ENCODE data around the gene ELFN2. TPM values are rescaled to one million over a fixed set of nuclear protein-coding genes. Genes with fewer than 3 reads are reported as not detected.

The ELFN2 gene
- total RNA-seq, 1 experiment from 2014 or later, result 2.8 TPM

DNA sequence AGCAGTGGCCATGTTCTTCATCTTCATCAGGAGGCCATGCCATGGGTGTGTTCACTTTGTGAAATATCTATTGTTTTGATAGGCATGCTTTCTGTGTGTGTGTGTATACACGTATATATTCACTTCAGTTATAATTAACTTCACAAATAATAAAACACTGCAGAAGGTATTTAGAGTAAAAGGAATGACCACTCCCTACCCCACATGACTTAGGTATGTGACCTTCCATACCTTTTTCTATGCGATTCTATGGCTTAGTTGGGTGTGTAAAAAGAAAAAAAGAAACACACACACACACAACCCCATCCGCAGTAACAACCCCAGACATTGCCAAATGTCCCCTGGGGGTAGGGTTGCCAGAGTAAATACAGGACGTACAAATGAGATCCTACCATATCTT, 73.0 kb downstream of the ELFN2 start:
- CTCF ChIA-PET, result no interaction called here
- Mint-ChIP-seq H3K27me3 (ENCODE audit: unreplicated experiment) (peaks cover 40% of the 10 kb centered on the region), H3K9me3 (ENCODE audit: low read depth, unreplicated experiment) (no peaks in the 10 kb centered on the region), H3K4me3 (ENCODE audit: low read depth, unreplicated experiment) (no peak overlapping the region), H3K4me1 (ENCODE audit: low read depth, unreplicated experiment) (peaks cover 16% of the 10 kb centered on the region), H3K36me3 (ENCODE audit: insufficient read depth, unreplicated experiment) (no peaks in the 10 kb centered on the region), H3K27ac (ENCODE audit: unreplicated experiment) (no peak overlapping the region)
- intact Hi-C loops (cut with micrococcal nuclease; ENCODE audit: unreplicated experiment), result no loop called here
- no peak for DNase-seq
- no TSS peak for BruUV-seq (replicated peaks)
- TF ChIP-seq, protein P1, sequence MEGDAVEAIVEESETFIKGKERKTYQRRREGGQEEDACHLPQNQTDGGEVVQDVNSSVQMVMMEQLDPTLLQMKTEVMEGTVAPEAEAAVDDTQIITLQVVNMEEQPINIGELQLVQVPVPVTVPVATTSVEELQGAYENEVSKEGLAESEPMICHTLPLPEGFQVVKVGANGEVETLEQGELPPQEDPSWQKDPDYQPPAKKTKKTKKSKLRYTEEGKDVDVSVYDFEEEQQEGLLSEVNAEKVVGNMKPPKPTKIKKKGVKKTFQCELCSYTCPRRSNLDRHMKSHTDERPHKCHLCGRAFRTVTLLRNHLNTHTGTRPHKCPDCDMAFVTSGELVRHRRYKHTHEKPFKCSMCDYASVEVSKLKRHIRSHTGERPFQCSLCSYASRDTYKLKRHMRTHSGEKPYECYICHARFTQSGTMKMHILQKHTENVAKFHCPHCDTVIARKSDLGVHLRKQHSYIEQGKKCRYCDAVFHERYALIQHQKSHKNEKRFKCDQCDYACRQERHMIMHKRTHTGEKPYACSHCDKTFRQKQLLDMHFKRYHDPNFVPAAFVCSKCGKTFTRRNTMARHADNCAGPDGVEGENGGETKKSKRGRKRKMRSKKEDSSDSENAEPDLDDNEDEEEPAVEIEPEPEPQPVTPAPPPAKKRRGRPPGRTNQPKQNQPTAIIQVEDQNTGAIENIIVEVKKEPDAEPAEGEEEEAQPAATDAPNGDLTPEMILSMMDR (IDR thresholded peaks at IDR 0.05; ENCODE audit: unreplicated experiment), result no peak

DNA sequence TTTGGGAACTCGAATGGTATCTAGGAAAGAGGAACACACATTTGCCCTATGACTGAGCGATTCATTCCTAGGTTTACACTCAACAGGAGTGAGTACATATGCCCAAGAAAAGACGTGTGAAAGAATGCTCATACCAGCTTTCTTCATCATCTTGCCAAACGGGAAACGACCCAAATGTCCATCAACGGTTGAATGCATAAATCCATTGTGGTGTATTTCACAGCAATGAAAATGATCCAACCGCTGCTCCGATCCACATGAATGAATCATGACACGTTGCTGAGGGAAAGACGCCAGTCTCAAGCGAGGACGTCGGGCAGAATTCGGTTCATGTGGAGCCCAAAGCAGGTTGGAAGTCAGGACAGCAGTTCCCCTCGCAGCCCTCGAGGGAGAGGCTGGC, 73.4 kb downstream of the ELFN2 start:
- Mint-ChIP-seq H3K4me1 (ENCODE audit: low read depth, unreplicated experiment) (peaks cover 16% of the 10 kb centered on the region), H3K27me3 (ENCODE audit: unreplicated experiment) (peaks cover 36% of the 10 kb centered on the region)
- CTCF ChIA-PET, result interaction anchor here (1.6 kb wide), 1 partner anchor 71 kb away, joined by 3 read pairs; the partner anchor contains the start of gene CYTH4

DNA sequence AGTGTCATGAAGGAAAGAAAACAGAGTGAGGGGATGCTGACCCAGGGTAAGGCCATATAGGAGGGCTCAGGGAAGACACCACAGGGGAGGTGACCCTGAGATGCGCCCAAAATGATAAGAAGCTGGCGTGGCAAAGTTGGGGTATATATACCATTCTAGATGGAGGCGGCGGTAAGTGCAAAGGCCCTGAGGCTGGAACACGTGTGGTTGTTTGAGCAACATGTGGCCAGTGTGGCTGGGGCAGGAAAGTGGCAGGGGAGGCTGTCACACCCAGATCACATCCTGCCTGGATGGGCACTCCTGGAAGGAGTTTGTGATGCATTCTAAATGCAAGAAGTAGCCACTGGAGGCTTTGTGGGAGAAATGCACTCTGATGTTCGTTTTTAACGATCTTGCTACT, 74.8 kb downstream of the ELFN2 start:
- CTCF ChIA-PET, result interaction anchor here (1.6 kb wide), 1 partner anchor 70 kb away, joined by 3 read pairs; the partner anchor contains the start of gene CYTH4
- Mint-ChIP-seq H3K36me3 (ENCODE audit: insufficient read depth, unreplicated experiment) (no peaks in the 10 kb centered on the region), H3K27ac (ENCODE audit: unreplicated experiment) (no peak overlapping the region), H3K4me1 (ENCODE audit: low read depth, unreplicated experiment) (peaks cover 16% of the 10 kb centered on the region), H3K4me3 (ENCODE audit: low read depth, unreplicated experiment) (no peak overlapping the region), H3K27me3 (ENCODE audit: unreplicated experiment) (peaks cover 23% of the 10 kb centered on the region), H3K9me3 (ENCODE audit: low read depth, unreplicated experiment) (no peaks in the 10 kb centered on the region)
- DNase-seq, result no peak
- intact Hi-C loops (cut with micrococcal nuclease; ENCODE audit: unreplicated experiment), result no loop called here
- TF ChIP-seq, protein P1 (IDR thresholded peaks at IDR 0.05; ENCODE audit: unreplicated experiment), result no peak
- BruUV-seq (replicated peaks), result no TSS peak

More for the DNA sequence above, 73.4 kb downstream of the ELFN2 start:
- no TSS peak for BruUV-seq (replicated peaks)
- H3K27ac Mint-ChIP-seq (ENCODE audit: unreplicated experiment), result no peak overlapping the region
- H3K4me3 Mint-ChIP-seq (ENCODE audit: low read depth, unreplicated experiment), result no peak overlapping the region
- no peaks in the 10 kb centered on the region for H3K9me3 Mint-ChIP-seq (ENCODE audit: low read depth, unreplicated experiment)
- intact Hi-C loops (cut with micrococcal nuclease; ENCODE audit: unreplicated experiment), result no loop called here
- TF ChIP-seq, protein P1 (IDR thresholded peaks at IDR 0.05; ENCODE audit: unreplicated experiment), result no peak
- no peak for DNase-seq
- no peaks in the 10 kb centered on the region for H3K36me3 Mint-ChIP-seq (ENCODE audit: insufficient read depth, unreplicated experiment)

DNA sequence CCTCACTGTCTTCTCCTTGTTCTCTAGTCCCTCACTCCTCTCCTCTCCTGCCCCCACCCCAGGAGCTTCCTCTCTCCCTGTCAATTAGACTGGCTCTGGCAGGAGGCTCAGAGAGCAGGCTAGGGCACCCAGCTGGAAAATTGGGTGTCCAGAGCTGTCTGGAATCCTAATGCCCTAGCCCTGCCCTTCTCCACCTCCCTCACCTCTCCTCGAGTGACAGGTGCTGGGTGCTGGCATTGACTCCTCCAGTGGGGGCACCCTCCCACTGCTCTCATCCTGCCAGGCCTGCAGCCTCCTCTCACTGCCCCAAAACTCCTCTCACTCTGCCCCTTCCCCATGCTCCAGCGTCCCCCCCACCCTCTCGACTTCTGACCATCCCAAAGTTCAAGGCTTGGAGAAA, 76.0 kb downstream of the ELFN2 start:
- H3K9me3 Mint-ChIP-seq (ENCODE audit: low read depth, unreplicated experiment), result no peaks in the 10 kb centered on the region
- BruUV-seq (replicated peaks), result no TSS peak
- H3K4me1 Mint-ChIP-seq (ENCODE audit: low read depth, unreplicated experiment), result peaks cover 16% of the 10 kb centered on the region
- no peak overlapping the region for H3K4me3 Mint-ChIP-seq (ENCODE audit: low read depth, unreplicated experiment)
- intact Hi-C loops (cut with micrococcal nuclease; ENCODE audit: unreplicated experiment), result no loop called here
- CTCF ChIA-PET, result interaction anchor here (0.7 to 1.7 kb wide), 2 partner anchors 8 to 90 kb away, joined by 3 to 4 read pairs; no protein-coding TSS in a partner anchor
- no peak overlapping the region for H3K27ac Mint-ChIP-seq (ENCODE audit: unreplicated experiment)
- TF ChIP-seq, protein P1 (IDR thresholded peaks at IDR 0.05; ENCODE audit: unreplicated experiment), result no peak
- H3K36me3 Mint-ChIP-seq (ENCODE audit: insufficient read depth, unreplicated experiment), result no peaks in the 10 kb centered on the region
- DNase-seq, result no peak
- peaks cover 10% of the 10 kb centered on the region for H3K27me3 Mint-ChIP-seq (ENCODE audit: unreplicated experiment)
